Measurements from ENCODE around the gene FBN1.

FBN1 gene

GRCh38 chr15:48451736-48452135 lies 193.8 kb downstream of the FBN1 start:
- H3K36me3 ChIP-seq (ENCODE audit: control insufficient read depth, insufficient read depth, low read length) = no peaks in the 10 kb centered on the region
- no peak overlapping the region for H3K9ac ChIP-seq (ENCODE audit: low read length)
- no peaks in the 10 kb centered on the region for H3K27me3 ChIP-seq (ENCODE audit: control insufficient read depth, insufficient read depth, low read length)
- no peaks in the 10 kb centered on the region for H3K4me1 ChIP-seq (ENCODE audit: control insufficient read depth, insufficient read depth, low read length)
- H3K4me3 ChIP-seq (ENCODE audit: low read depth, low read length) = no peak overlapping the region
- H3K9me3 ChIP-seq (ENCODE audit: control insufficient read depth, insufficient read depth, low read depth, low read length) = no peaks in the 10 kb centered on the region
- H3K27ac ChIP-seq (ENCODE audit: low read depth, low read length) = no peak overlapping the region

GRCh38 chr15:48451241-48451640 lies 194.3 kb downstream of the FBN1 start:
- Histone ChIP-seq H3K9me3 (ENCODE audit: control insufficient read depth, insufficient read depth, low read depth, low read length) (no peaks in the 10 kb centered on the region), H3K27me3 (ENCODE audit: control insufficient read depth, insufficient read depth, low read length) (no peaks in the 10 kb centered on the region), H3K36me3 (ENCODE audit: control insufficient read depth, insufficient read depth, low read length) (no peaks in the 10 kb centered on the region), H3K9ac (ENCODE audit: low read length) (no peak overlapping the region), H3K4me3 (ENCODE audit: low read depth, low read length) (no peak overlapping the region), H3K4me1 (ENCODE audit: control insufficient read depth, insufficient read depth, low read length) (no peaks in the 10 kb centered on the region), H3K27ac (ENCODE audit: low read depth, low read length) (no peak overlapping the region)

GRCh38 chr15:48449734-48450133 lies 195.8 kb downstream of the FBN1 start:
- Histone ChIP-seq H3K4me1 (ENCODE audit: control insufficient read depth, insufficient read depth, low read length) (no peaks in the 10 kb centered on the region), H3K4me3 (ENCODE audit: low read depth, low read length) (no peak overlapping the region), H3K9me3 (ENCODE audit: control insufficient read depth, insufficient read depth, low read depth, low read length) (no peaks in the 10 kb centered on the region), H3K27ac (ENCODE audit: low read depth, low read length) (no peak overlapping the region), H3K9ac (ENCODE audit: low read length) (no peak overlapping the region), H3K27me3 (ENCODE audit: control insufficient read depth, insufficient read depth, low read length) (no peaks in the 10 kb centered on the region), H3K36me3 (ENCODE audit: control insufficient read depth, insufficient read depth, low read length) (no peaks in the 10 kb centered on the region)

- H3K4me3 ChIP-seq (ENCODE audit: low read depth, low read length) = no peak overlapping the region
- H3K36me3 ChIP-seq (ENCODE audit: control insufficient read depth, insufficient read depth, low read length) = no peaks in the 10 kb centered on the region
- no peak overlapping the region for H3K9ac ChIP-seq (ENCODE audit: low read length)
- no peaks in the 10 kb centered on the region for H3K27me3 ChIP-seq (ENCODE audit: control insufficient read depth, insufficient read depth, low read length)
- no peaks in the 10 kb centered on the region for H3K9me3 ChIP-seq (ENCODE audit: control insufficient read depth, insufficient read depth, low read depth, low read length)
- H3K27ac ChIP-seq (ENCODE audit: low read depth, low read length) = no peak overlapping the region
- H3K4me1 ChIP-seq (ENCODE audit: control insufficient read depth, insufficient read depth, low read length) = no peaks in the 10 kb centered on the region
Observed at GRCh38 chr15:48447657-48448056, 197.9 kb downstream of the FBN1 start.

GRCh38 chr15:48447058-48447457 lies 198.5 kb downstream of the FBN1 start:
- no peak overlapping the region for H3K27ac ChIP-seq (ENCODE audit: low read depth, low read length)
- H3K4me3 ChIP-seq (ENCODE audit: low read depth, low read length) = no peak overlapping the region
- H3K36me3 ChIP-seq (ENCODE audit: control insufficient read depth, insufficient read depth, low read length) = no peaks in the 10 kb centered on the region
- no peaks in the 10 kb centered on the region for H3K9me3 ChIP-seq (ENCODE audit: control insufficient read depth, insufficient read depth, low read depth, low read length)
- no peaks in the 10 kb centered on the region for H3K4me1 ChIP-seq (ENCODE audit: control insufficient read depth, insufficient read depth, low read length)
- H3K9ac ChIP-seq (ENCODE audit: low read length) = no peak overlapping the region
- no peaks in the 10 kb centered on the region for H3K27me3 ChIP-seq (ENCODE audit: control insufficient read depth, insufficient read depth, low read length)

- Histone ChIP-seq H3K4me1 (ENCODE audit: control insufficient read depth, insufficient read depth, low read length) (peaks cover 18% of the 10 kb centered on the region), H3K36me3 (ENCODE audit: control insufficient read depth, insufficient read depth, low read length) (no peaks in the 10 kb centered on the region), H3K27ac (ENCODE audit: low read depth, low read length) (no peak overlapping the region), H3K9ac (ENCODE audit: low read length) (no peak overlapping the region), H3K9me3 (ENCODE audit: control insufficient read depth, insufficient read depth, low read depth, low read length) (no peaks in the 10 kb centered on the region), H3K27me3 (ENCODE audit: control insufficient read depth, insufficient read depth, low read length) (no peaks in the 10 kb centered on the region), H3K4me3 (ENCODE audit: low read depth, low read length) (no peak overlapping the region)
Observed at GRCh38 chr15:48442011-48442410, 203.5 kb downstream of the FBN1 start.

- Histone ChIP-seq H3K4me3 (ENCODE audit: low read depth, low read length) (no peak overlapping the region), H3K9ac (ENCODE audit: low read length) (no peak overlapping the region), H3K36me3 (ENCODE audit: control insufficient read depth, insufficient read depth, low read length) (no peaks in the 10 kb centered on the region; the same call in 1 of the 2 replicates)
Observed at GRCh38 chr15:48440084-48440483, 205.4 kb downstream of the FBN1 start.

GRCh38 chr15:48437178-48437577 lies 208.3 kb downstream of the FBN1 start:
- Histone ChIP-seq H3K9ac (ENCODE audit: low read length) (no peak overlapping the region), H3K4me3 (ENCODE audit: low read depth, low read length) (no peak overlapping the region), H3K4me1 (ENCODE audit: control insufficient read depth, insufficient read depth, low read length) (peaks cover 18% of the 10 kb centered on the region), H3K36me3 (ENCODE audit: control insufficient read depth, insufficient read depth, low read length) (no peaks in the 10 kb centered on the region; the same call in 1 of the 2 replicates), H3K27ac (ENCODE audit: low read depth, low read length) (no peak overlapping the region), H3K27me3 (ENCODE audit: control insufficient read depth, insufficient read depth, low read length) (no peaks in the 10 kb centered on the region), H3K9me3 (ENCODE audit: control insufficient read depth, insufficient read depth, low read depth, low read length) (no peaks in the 10 kb centered on the region)

More at GRCh38 chr15:48440084-48440483, 205.4 kb downstream of the FBN1 start:
- Histone ChIP-seq H3K27ac (ENCODE audit: low read depth, low read length) (no peak overlapping the region), H3K27me3 (ENCODE audit: control insufficient read depth, insufficient read depth, low read length) (no peaks in the 10 kb centered on the region), H3K9me3 (ENCODE audit: control insufficient read depth, insufficient read depth, low read depth, low read length) (no peaks in the 10 kb centered on the region), H3K4me1 (ENCODE audit: control insufficient read depth, insufficient read depth, low read length) (peaks cover 18% of the 10 kb centered on the region)

- H3K36me3 ChIP-seq (ENCODE audit: control insufficient read depth, insufficient read depth, low read length) = no peaks in the 10 kb centered on the region; the same call in 1 of the 2 replicates
- no peak overlapping the region for H3K4me3 ChIP-seq (ENCODE audit: low read depth, low read length)
- no peak overlapping the region for H3K9ac ChIP-seq (ENCODE audit: low read length)
- H3K27me3 ChIP-seq (ENCODE audit: control insufficient read depth, insufficient read depth, low read length) = no peaks in the 10 kb centered on the region
- H3K4me1 ChIP-seq (ENCODE audit: control insufficient read depth, insufficient read depth, low read length) = peaks cover 11% of the 10 kb centered on the region
- H3K27ac ChIP-seq (ENCODE audit: low read depth, low read length) = no peak overlapping the region
- no peaks in the 10 kb centered on the region for H3K9me3 ChIP-seq (ENCODE audit: control insufficient read depth, insufficient read depth, low read depth, low read length)
Observed at GRCh38 chr15:48435321-48435720, 210.2 kb downstream of the FBN1 start.

- H3K27ac ChIP-seq (ENCODE audit: low read depth, low read length) = no peak overlapping the region
- no peaks in the 10 kb centered on the region for H3K9me3 ChIP-seq (ENCODE audit: control insufficient read depth, insufficient read depth, low read depth, low read length)
- no peaks in the 10 kb centered on the region; the same call in 1 of the 2 replicates for H3K36me3 ChIP-seq (ENCODE audit: control insufficient read depth, insufficient read depth, low read length)
Observed at GRCh38 chr15:48433226-48433886, 212.2 kb downstream of the FBN1 start.

GRCh38 chr15:48432688-48433087 lies 212.8 kb downstream of the FBN1 start:
- no peak overlapping the region for H3K9ac ChIP-seq (ENCODE audit: low read length)
- H3K36me3 ChIP-seq (ENCODE audit: control insufficient read depth, insufficient read depth, low read length) = no peaks in the 10 kb centered on the region; the same call in 1 of the 2 replicates
- no peak overlapping the region for H3K27ac ChIP-seq (ENCODE audit: low read depth, low read length)

More at GRCh38 chr15:48433226-48433886, 212.2 kb downstream of the FBN1 start:
- Histone ChIP-seq H3K9ac (ENCODE audit: low read length) (no peak overlapping the region), H3K4me1 (ENCODE audit: control insufficient read depth, insufficient read depth, low read length) (no peaks in the 10 kb centered on the region), H3K4me3 (ENCODE audit: low read depth, low read length) (no peak overlapping the region), H3K27me3 (ENCODE audit: control insufficient read depth, insufficient read depth, low read length) (no peaks in the 10 kb centered on the region)

More at GRCh38 chr15:48432688-48433087, 212.8 kb downstream of the FBN1 start:
- H3K27me3 ChIP-seq (ENCODE audit: control insufficient read depth, insufficient read depth, low read length) = no peaks in the 10 kb centered on the region
- H3K4me3 ChIP-seq (ENCODE audit: low read depth, low read length) = no peak overlapping the region
- H3K9me3 ChIP-seq (ENCODE audit: control insufficient read depth, insufficient read depth, low read depth, low read length) = no peaks in the 10 kb centered on the region
- peaks cover 5% of the 10 kb centered on the region; the same call in 1 of the 2 replicates for H3K4me1 ChIP-seq (ENCODE audit: control insufficient read depth, insufficient read depth, low read length)
